Activated CD8-positive, alpha-beta T cell treated with anti-CD3 and anti-CD28 coated beads, Interleukin-2, amount 10 ng/mL, durations not matched to agents 7 days and 5 days (primary cell): ENCODE measurements around the gene C1orf52. TPM values are rescaled to one million over a fixed set of nuclear protein-coding genes. Genes with fewer than 3 reads are reported as not detected.

Source experiments
- ATAC-seq: fragments of 150-1000 bp; cut with Tn5 transposase; one replicate; pipeline ENCODE4 v1.10.0; 2021; ENCODE audit warnings: moderate library complexity
- CTCF ChIA-PET: fragments of 350-600 bp; sonication (Branson Sonifier 250); formaldehyde crosslinking; loops from one replicate; lab custom pipeline; 2021; ENCODE audit warnings: antibody characterized with exemption; lab: Charles Lee
- POLR2A ChIA-PET: fragments of 350-600 bp; sonication (Branson Sonifier 250); formaldehyde crosslinking; loops from one replicate; lab custom pipeline; 2021; ENCODE audit warnings: antibody characterized with exemption; lab: Charles Lee
- DNase-seq: peaks from one replicate; pipeline ENCODE4 v3.0.0-alpha.2; 2020
- H3K27ac Mint-ChIP-seq: one replicate; pipeline ENCODE4 v1.8.0; 2021; ENCODE audit warnings: mild to moderate bottlenecking, mixed read lengths
- H3K27me3 Mint-ChIP-seq: one replicate; pipeline ENCODE4 v1.8.0; 2021; ENCODE audit warnings: low read depth, mixed read lengths
- H3K36me3 Mint-ChIP-seq: one replicate; pipeline ENCODE4 v1.8.0; 2021; ENCODE audit warnings: low read depth, mixed read lengths
- H3K4me1 Mint-ChIP-seq: one replicate; pipeline ENCODE4 v1.8.0; 2021; ENCODE audit warnings: low read depth, mixed read lengths
- H3K4me3 Mint-ChIP-seq: one replicate; pipeline ENCODE4 v1.8.0; 2021; ENCODE audit warnings: mild to moderate bottlenecking, mixed read lengths
- H3K9me3 Mint-ChIP-seq: one replicate; pipeline ENCODE4 v1.8.0; 2022; ENCODE audit warnings: mixed read lengths; ENCODE audit not compliant: insufficient read depth
- total RNA-seq, 2 experiments: library from RNA; stranded (reverse); gene quantifications; one replicate each; pipeline ENCODE4 v1.2.3, GENCODE V29; 2021

C1orf52 gene
- total RNA-seq, 2 experiments from 2014 or later, result 25.5 to 29.5 TPM

- DNase-seq (no peak), ATAC-seq (no peak)
- Mint-ChIP-seq H3K4me3 (no peak overlapping the region), H3K27ac (no peak overlapping the region), H3K9me3 (no peaks in the 10 kb centered on the region), H3K4me1 (peaks cover 23% of the 10 kb centered on the region), H3K27me3 (peaks cover 25% of the 10 kb centered on the region), H3K36me3 (no peaks in the 10 kb centered on the region)
- ChIA-PET POLR2A (interaction anchor here (0.9 kb wide), 1 partner anchor 19 kb away, joined by 3 read pairs; the partner anchor contains the start of gene BCL10), CTCF (interaction anchor here (1.0 to 1.4 kb wide), 3 partner anchors 10 to 19 kb away, joined by 3 to 6 read pairs (median 3); no protein-coding TSS in a partner anchor)
Observed at GRCh38 chr1:85295006-85295431, 35.6 kb upstream of the C1orf52 start.

- Mint-ChIP-seq H3K27me3 (peaks cover 18% of the 10 kb centered on the region), H3K36me3 (no peaks in the 10 kb centered on the region), H3K4me3 (no peak overlapping the region), H3K4me1 (peaks cover 7% of the 10 kb centered on the region), H3K9me3 (no peaks in the 10 kb centered on the region), H3K27ac (no peak overlapping the region)
- DNase-seq, result no peak
- ChIA-PET CTCF (no interaction called here), POLR2A (no interaction called here)
- ATAC-seq, result no peak
Observed at GRCh38 chr1:85290826-85291225, 31.4 kb upstream of the C1orf52 start.

GRCh38 chr1:85289848-85290335 lies 30.4 kb upstream of the C1orf52 start:
- Mint-ChIP-seq H3K4me3 (no peak overlapping the region), H3K9me3 (no peaks in the 10 kb centered on the region), H3K36me3 (no peaks in the 10 kb centered on the region), H3K27me3 (peaks cover 15% of the 10 kb centered on the region), H3K27ac (no peak overlapping the region), H3K4me1 (peaks cover 7% of the 10 kb centered on the region)
- ChIA-PET CTCF (no interaction called here), POLR2A (no interaction called here)
- DNase-seq, result no peak
- ATAC-seq, result no peak

- no peaks in the 10 kb centered on the region for H3K36me3 Mint-ChIP-seq
- ATAC-seq (no peak), DNase-seq (no peak)
- peaks cover 13% of the 10 kb centered on the region for H3K27me3 Mint-ChIP-seq
- H3K4me3 Mint-ChIP-seq, result no peak overlapping the region
- CTCF ChIA-PET, result no interaction called here
- H3K9me3 Mint-ChIP-seq, result no peaks in the 10 kb centered on the region
- H3K4me1 Mint-ChIP-seq, result peaks cover 7% of the 10 kb centered on the region
- POLR2A ChIA-PET, result no interaction called here
- no peak overlapping the region for H3K27ac Mint-ChIP-seq
Observed at GRCh38 chr1:85289207-85289847, 29.9 kb upstream of the C1orf52 start.

- POLR2A ChIA-PET, result interaction anchor here (2.1 kb wide), 1 partner anchor 8 kb away, joined by 10 read pairs; the partner anchor contains the start of gene BCL10
- H3K27ac Mint-ChIP-seq, result no peak overlapping the region
- CTCF ChIA-PET, result interaction anchor here (1.1 to 2.0 kb wide), 3 partner anchors 13 to 30 kb away, joined by 3 to 6 read pairs (median 3); partner anchors contain the start of gene C1orf52
- H3K4me3 Mint-ChIP-seq, result no peak overlapping the region
- no peaks in the 10 kb centered on the region for H3K9me3 Mint-ChIP-seq
- no peaks in the 10 kb centered on the region for H3K36me3 Mint-ChIP-seq
- no peak for ATAC-seq
- H3K4me1 Mint-ChIP-seq, result peaks cover under 1% of the 10 kb centered on the region
- peaks cover 10% of the 10 kb centered on the region for H3K27me3 Mint-ChIP-seq
- DNase-seq, result no peak
Observed at GRCh38 chr1:85284202-85284601, 24.7 kb upstream of the C1orf52 start.

- ATAC-seq (no peak), DNase-seq (no peak)
- Mint-ChIP-seq H3K4me1 (peaks cover 6% of the 10 kb centered on the region), H3K9me3 (no peaks in the 10 kb centered on the region), H3K27me3 (peaks cover 10% of the 10 kb centered on the region), H3K27ac (no peak overlapping the region), H3K4me3 (no peak overlapping the region), H3K36me3 (no peaks in the 10 kb centered on the region)
- ChIA-PET CTCF (interaction anchor here (1.5 to 2.0 kb wide), 2 partner anchors 24 to 29 kb away, joined by 3 to 6 read pairs; partner anchors contain the start of gene C1orf52), POLR2A (interaction anchor here (2.1 kb wide), 1 partner anchor 8 kb away, joined by 10 read pairs; the partner anchor contains the start of gene BCL10)
Observed at GRCh38 chr1:85283475-85284199, 24.2 kb upstream of the C1orf52 start.

- CTCF ChIA-PET, result interaction anchor here (0.9 kb wide), 1 partner anchor 338 kb away, joined by 3 read pairs; no protein-coding TSS in a partner anchor
- Mint-ChIP-seq H3K27me3 (peaks cover 10% of the 10 kb centered on the region), H3K36me3 (no peaks in the 10 kb centered on the region), H3K27ac (no peak overlapping the region), H3K4me3 (no peak overlapping the region), H3K9me3 (no peaks in the 10 kb centered on the region), H3K4me1 (peaks cover 10% of the 10 kb centered on the region)
- POLR2A ChIA-PET, result no interaction called here
- DNase-seq (no peak), ATAC-seq (no peak)
Observed at GRCh38 chr1:85282424-85282823, 23.0 kb upstream of the C1orf52 start.

- no peak overlapping the region for H3K27ac Mint-ChIP-seq
- DNase-seq, result no peak
- ChIA-PET POLR2A (no interaction called here), CTCF (no interaction called here)
- H3K4me1 Mint-ChIP-seq, result peaks cover 18% of the 10 kb centered on the region
- H3K36me3 Mint-ChIP-seq, result no peaks in the 10 kb centered on the region
- no peak for ATAC-seq
- H3K9me3 Mint-ChIP-seq, result no peaks in the 10 kb centered on the region
- H3K4me3 Mint-ChIP-seq, result no peak overlapping the region
- peaks cover 8% of the 10 kb centered on the region for H3K27me3 Mint-ChIP-seq
Observed at GRCh38 chr1:85280636-85281035, 21.2 kb upstream of the C1orf52 start.

- CTCF ChIA-PET, result interaction anchor here (1.1 to 1.2 kb wide), 2 partner anchors 18 to 335 kb away, joined by 3 read pairs; no protein-coding TSS in a partner anchor
- H3K27ac Mint-ChIP-seq, result peak overlapping the region; percentile 25
- peaks cover 8% of the 10 kb centered on the region for H3K27me3 Mint-ChIP-seq
Observed at GRCh38 chr1:85279458-85280080, 20.1 kb upstream of the C1orf52 start.

GRCh38 chr1:85278853-85279314 lies 19.4 kb upstream of the C1orf52 start:
- ATAC-seq (no peak), DNase-seq (peak; percentile 48)
- CTCF ChIA-PET, result interaction anchor here (1.1 to 1.3 kb wide), 3 partner anchors 19 to 334 kb away, joined by 3 to 6 read pairs (median 3); no protein-coding TSS in a partner anchor
- peaks cover 8% of the 10 kb centered on the region for H3K27me3 Mint-ChIP-seq
- peak overlapping the region; percentile 3 for H3K4me3 Mint-ChIP-seq
- POLR2A ChIA-PET, result no interaction called here
- peaks cover 35% of the 10 kb centered on the region for H3K4me1 Mint-ChIP-seq
- no peaks in the 10 kb centered on the region for H3K9me3 Mint-ChIP-seq
- H3K27ac Mint-ChIP-seq, result peak overlapping the region; percentile 25
- H3K36me3 Mint-ChIP-seq, result peaks cover 11% of the 10 kb centered on the region

More at GRCh38 chr1:85279458-85280080, 20.1 kb upstream of the C1orf52 start:
- Mint-ChIP-seq H3K4me1 (peaks cover 28% of the 10 kb centered on the region), H3K9me3 (no peaks in the 10 kb centered on the region), H3K36me3 (peaks cover 7% of the 10 kb centered on the region), H3K4me3 (no peak overlapping the region)
- DNase-seq, result no peak
- POLR2A ChIA-PET, result no interaction called here
- ATAC-seq, result no peak

- CTCF ChIA-PET, result interaction anchor here (0.5 to 4.0 kb wide), 6 partner anchors 12 to 333 kb away, joined by 3 to 56 read pairs (median 8); partner anchors contain the start of gene C1orf52
- DNase-seq, result no peak
Observed at GRCh38 chr1:85277802-85278201, 18.3 kb upstream of the C1orf52 start.

More at GRCh38 chr1:85277802-85278201, 18.3 kb upstream of the C1orf52 start:
- Mint-ChIP-seq H3K4me3 (no peak overlapping the region), H3K36me3 (peaks cover 20% of the 10 kb centered on the region), H3K27me3 (peaks cover 8% of the 10 kb centered on the region), H3K27ac (no peak overlapping the region), H3K9me3 (no peaks in the 10 kb centered on the region), H3K4me1 (peaks cover 45% of the 10 kb centered on the region)
- no peak for ATAC-seq
- POLR2A ChIA-PET, result interaction anchor here (2.2 to 2.7 kb wide), 2 partner anchors 19 to 20 kb away, joined by 11 to 41 read pairs; partner anchors contain the start of gene C1orf52
